ENCODE results near the gene SIPA1L3.

The SIPA1L3 gene

DNA sequence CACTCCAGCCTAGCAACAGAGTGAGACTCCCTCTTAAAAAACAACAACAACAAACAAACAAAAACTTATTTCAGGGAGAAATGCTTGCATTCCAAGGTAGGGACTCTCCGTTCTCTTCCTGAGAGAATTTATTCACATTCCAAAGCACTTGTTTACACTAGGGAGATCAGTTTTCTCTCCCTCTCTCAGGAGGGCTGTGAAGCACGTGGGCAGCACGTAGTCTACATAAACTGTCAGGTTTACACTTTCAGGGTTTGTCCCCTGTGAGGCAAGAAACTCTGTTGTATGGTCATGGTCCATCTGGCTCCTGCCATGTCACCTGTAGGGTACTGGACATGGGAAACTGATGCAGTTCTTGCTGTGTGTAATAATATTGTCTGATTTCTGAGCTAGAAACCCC lies 32.2 kb upstream of the SIPA1L3 start:
- DNase-seq, result no peak
- Histone ChIP-seq H3K27ac (no peak overlapping the region), H3K4me3 (ENCODE audit: low read depth, low read length) (no peak overlapping the region), H3K9me3 (ENCODE audit: severe bottlenecking) (peaks cover 4% of the 10 kb centered on the region), H3K36me3 (no peaks in the 10 kb centered on the region), H3K27me3 (ENCODE audit: insufficient read depth, low read depth, severe bottlenecking) (no peaks in the 10 kb centered on the region)
- TF ChIP-seq, protein P1, sequence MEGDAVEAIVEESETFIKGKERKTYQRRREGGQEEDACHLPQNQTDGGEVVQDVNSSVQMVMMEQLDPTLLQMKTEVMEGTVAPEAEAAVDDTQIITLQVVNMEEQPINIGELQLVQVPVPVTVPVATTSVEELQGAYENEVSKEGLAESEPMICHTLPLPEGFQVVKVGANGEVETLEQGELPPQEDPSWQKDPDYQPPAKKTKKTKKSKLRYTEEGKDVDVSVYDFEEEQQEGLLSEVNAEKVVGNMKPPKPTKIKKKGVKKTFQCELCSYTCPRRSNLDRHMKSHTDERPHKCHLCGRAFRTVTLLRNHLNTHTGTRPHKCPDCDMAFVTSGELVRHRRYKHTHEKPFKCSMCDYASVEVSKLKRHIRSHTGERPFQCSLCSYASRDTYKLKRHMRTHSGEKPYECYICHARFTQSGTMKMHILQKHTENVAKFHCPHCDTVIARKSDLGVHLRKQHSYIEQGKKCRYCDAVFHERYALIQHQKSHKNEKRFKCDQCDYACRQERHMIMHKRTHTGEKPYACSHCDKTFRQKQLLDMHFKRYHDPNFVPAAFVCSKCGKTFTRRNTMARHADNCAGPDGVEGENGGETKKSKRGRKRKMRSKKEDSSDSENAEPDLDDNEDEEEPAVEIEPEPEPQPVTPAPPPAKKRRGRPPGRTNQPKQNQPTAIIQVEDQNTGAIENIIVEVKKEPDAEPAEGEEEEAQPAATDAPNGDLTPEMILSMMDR (IDR thresholded peaks at IDR 0.05; ENCODE audit: low read depth, low read length), result no peak

DNA sequence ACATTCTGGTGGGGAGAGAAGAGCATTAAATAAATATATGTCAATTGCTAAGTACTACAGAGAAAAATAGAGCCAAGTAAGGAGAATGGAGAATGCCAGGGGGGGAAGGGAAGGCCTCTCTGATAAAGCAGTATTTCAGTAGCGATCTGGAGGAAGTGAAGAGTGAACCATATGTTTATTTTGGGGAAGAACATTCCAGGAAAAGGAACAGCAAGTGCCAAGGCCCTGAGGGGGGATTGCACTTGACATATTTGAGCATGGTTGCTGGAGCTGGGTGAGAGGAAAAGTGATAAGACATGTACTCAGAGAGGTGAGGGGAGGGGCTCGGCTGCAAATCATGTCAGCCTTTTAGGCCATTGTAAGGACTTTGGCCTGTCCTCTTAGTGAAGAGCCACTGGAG lies 31.0 kb upstream of the SIPA1L3 start:
- H3K27me3 ChIP-seq (ENCODE audit: insufficient read depth, low read depth, severe bottlenecking), result no peaks in the 10 kb centered on the region
- H3K27ac ChIP-seq, result no peak overlapping the region
- no peak overlapping the region for H3K4me3 ChIP-seq (ENCODE audit: low read depth, low read length)
- H3K36me3 ChIP-seq, result no peaks in the 10 kb centered on the region
- H3K9me3 ChIP-seq (ENCODE audit: severe bottlenecking), result no peaks in the 10 kb centered on the region
- TF ChIP-seq, protein P1 (IDR thresholded peaks at IDR 0.05; ENCODE audit: low read depth, low read length), result no peak
- no peak for DNase-seq

DNA sequence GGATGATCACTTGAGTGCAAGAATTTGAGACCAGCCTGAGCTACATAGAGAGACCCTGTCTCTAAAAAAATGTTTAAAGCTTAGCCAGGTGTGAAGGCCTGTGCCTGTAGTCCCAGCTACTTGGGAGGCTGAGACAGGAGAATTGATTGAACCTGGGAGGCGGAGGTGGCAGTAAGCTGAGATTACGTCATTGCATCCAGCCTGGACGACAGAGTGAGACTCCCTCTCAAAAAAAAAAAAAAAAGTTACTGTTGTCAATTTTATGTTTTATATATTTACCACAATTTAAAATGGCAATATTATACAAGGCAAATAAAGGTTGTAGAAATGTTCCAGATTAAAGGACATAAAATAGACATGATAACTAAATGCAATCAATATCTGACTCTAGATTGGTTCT lies 29.9 kb upstream of the SIPA1L3 start:
- TF ChIP-seq, protein P1 (IDR thresholded peaks at IDR 0.05; ENCODE audit: low read depth, low read length), result no peak
- DNase-seq, result no peak
- Histone ChIP-seq H3K9me3 (ENCODE audit: severe bottlenecking) (peaks cover 6% of the 10 kb centered on the region), H3K27ac (no peak overlapping the region), H3K4me3 (ENCODE audit: low read depth, low read length) (no peak overlapping the region), H3K27me3 (ENCODE audit: insufficient read depth, low read depth, severe bottlenecking) (no peaks in the 10 kb centered on the region), H3K36me3 (no peaks in the 10 kb centered on the region)

DNA sequence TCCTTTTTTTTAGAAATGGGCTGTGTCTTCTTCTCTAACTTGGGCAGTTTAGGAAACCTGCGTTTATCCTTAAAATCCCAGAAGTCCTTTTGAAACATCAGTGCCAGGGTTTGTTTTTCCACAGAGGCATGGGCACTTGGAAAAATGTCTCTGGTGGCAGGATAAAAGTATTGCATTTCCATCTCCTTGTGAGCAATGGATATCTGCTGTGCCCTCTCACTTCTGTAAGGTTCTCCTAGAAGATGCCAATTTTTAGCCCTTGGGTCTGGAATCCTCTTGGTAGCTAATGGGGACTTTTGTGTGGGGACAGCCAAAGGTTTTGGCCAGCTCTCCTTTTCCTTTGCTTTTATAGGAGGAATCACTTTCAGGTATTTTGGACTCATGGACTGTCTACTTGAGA lies 21.6 kb upstream of the SIPA1L3 start:
- Histone ChIP-seq H3K9me3 (ENCODE audit: severe bottlenecking) (peaks cover 32% of the 10 kb centered on the region), H3K36me3 (no peaks in the 10 kb centered on the region), H3K27me3 (ENCODE audit: insufficient read depth, low read depth, severe bottlenecking) (peaks cover 36% of the 10 kb centered on the region), H3K4me3 (ENCODE audit: low read depth, low read length) (no peak overlapping the region), H3K27ac (no peak overlapping the region)
- DNase-seq, result no peak
- TF ChIP-seq, protein P1 (IDR thresholded peaks at IDR 0.05; ENCODE audit: low read depth, low read length), result no peak

DNA sequence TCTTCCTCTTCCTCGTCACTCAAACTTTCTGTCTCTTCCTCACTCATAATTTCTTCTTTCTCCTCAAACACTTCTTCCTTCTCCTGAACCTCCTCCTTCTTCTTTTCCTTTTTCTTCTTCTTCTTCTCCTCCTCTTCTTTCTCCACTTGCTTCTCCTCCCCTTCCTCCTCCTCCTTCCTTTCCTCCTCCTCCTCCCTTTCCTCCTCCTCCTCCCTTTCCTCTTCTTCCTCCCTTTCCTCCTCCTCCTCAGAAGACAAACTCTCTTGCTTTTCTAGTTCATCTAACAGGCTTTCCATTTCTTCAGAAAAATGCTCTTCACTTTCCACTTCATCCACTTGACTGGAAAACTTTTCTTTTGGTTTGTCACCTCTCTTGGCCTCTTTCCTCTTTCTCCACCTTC lies 20.4 kb upstream of the SIPA1L3 start:
- no peak overlapping the region for H3K27ac ChIP-seq
- H3K9me3 ChIP-seq (ENCODE audit: severe bottlenecking), result peaks cover 31% of the 10 kb centered on the region
- DNase-seq, result no peak
- TF ChIP-seq, protein P1 (IDR thresholded peaks at IDR 0.05; ENCODE audit: low read depth, low read length), result no peak
- no peak overlapping the region for H3K4me3 ChIP-seq (ENCODE audit: low read depth, low read length)
- H3K27me3 ChIP-seq (ENCODE audit: insufficient read depth, low read depth, severe bottlenecking), result peaks cover 36% of the 10 kb centered on the region
- no peaks in the 10 kb centered on the region for H3K36me3 ChIP-seq

DNA sequence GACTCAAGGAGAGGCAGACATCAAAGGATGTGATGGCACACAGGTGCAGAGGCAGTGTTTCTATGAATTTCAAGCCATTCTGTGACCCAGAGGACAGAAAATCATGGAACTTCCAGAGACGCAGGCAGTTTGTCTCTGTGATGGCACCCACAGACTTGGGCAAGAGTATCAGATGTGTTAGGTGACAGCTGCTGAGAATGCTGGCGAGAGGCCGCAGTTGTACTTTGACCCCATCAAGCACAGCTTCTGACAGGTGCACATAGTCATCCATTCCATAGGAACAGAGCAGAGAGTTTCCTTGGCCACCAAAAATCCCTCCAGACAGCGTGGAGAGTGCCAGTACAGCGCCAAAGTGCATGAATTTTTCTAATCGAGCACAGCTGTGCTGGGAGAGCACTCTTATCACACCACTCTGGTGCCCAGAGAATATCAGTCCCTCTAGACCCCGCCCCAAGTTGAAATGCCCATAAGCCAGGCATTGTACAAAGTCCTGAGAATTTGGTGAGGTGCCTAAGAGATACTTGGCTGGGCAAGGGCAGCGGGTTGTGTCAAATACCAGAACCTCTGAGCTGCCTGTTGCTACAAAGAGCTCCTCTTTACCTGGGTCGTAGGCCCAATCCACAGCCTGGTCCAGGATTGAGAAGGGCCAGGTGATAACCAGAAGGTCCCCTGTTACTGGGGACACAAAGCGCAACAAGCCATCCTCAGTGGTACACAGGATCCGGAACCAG lies 13.0 kb upstream of the SIPA1L3 start:
- Histone ChIP-seq H3K27me3 (ENCODE audit: insufficient read depth, low read depth, severe bottlenecking) (peaks cover 2% of the 10 kb centered on the region), H3K36me3 (no peaks in the 10 kb centered on the region), H3K4me3 (ENCODE audit: low read depth, low read length) (no peak overlapping the region), H3K27ac (no peak overlapping the region), H3K9me3 (ENCODE audit: severe bottlenecking) (peaks cover 3% of the 10 kb centered on the region)
- no peak for DNase-seq
- TF ChIP-seq, protein P1 (IDR thresholded peaks at IDR 0.05; ENCODE audit: low read depth, low read length), result no peak
